ENCODE data around the gene SPDEF.

SPDEF gene

DNA sequence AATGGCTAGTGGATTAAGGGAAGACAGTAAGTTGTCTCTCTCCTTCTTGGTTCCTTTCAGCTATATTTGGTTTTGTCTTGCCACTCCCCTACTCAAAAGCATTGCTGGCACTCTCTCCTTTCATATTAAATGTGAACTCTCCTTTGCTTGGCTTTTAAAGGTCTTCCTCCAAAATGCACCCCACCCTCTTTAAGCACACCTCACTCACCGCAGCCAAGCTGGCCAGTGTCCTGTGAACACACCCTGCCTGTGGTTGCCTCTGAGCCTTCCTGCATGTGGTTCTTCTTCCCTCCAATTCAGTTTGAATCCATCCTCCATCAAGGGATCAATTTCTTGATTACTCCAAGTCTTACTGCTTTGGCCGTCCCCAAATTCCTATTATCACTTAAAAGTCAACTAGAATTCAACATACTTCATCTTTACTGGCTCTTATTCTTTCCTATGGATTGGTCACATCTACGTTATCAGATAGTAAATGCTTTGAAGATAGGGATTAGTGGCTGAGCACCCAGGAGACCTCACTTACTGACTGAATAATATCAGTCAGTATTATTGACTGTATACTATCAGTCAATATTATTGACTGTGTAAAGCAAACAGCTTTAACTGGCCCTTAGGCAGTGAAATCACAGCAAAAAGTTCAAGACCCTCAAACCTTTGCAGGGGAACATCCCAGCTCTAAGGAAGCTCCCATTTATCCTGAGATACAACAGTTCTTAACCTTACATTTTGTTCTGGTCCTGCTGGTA lies 41.6 kb upstream of the SPDEF start:
- TF ChIP-seq, protein P1, sequence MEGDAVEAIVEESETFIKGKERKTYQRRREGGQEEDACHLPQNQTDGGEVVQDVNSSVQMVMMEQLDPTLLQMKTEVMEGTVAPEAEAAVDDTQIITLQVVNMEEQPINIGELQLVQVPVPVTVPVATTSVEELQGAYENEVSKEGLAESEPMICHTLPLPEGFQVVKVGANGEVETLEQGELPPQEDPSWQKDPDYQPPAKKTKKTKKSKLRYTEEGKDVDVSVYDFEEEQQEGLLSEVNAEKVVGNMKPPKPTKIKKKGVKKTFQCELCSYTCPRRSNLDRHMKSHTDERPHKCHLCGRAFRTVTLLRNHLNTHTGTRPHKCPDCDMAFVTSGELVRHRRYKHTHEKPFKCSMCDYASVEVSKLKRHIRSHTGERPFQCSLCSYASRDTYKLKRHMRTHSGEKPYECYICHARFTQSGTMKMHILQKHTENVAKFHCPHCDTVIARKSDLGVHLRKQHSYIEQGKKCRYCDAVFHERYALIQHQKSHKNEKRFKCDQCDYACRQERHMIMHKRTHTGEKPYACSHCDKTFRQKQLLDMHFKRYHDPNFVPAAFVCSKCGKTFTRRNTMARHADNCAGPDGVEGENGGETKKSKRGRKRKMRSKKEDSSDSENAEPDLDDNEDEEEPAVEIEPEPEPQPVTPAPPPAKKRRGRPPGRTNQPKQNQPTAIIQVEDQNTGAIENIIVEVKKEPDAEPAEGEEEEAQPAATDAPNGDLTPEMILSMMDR (IDR thresholded peaks at IDR 0.05): no peak

DNA sequence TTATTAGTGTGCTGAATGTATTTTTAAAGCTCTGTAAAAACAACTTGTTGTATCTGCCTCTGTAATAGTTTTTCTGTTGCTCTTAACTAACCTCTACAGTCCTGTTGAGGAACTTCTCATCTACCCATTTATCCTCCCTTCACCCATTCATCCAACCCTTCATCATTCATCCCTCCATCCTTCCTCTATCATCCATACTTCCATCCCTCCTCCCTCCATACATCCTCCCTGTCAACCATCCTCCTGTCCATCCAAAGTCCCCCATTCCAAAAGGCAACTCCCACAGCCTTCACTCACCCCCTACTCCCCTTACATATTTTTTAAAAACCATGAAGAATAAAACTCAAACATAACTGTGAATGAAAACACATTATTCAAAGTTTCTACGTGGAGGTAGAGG lies 40.7 kb upstream of the SPDEF start:
- TF ChIP-seq, protein P1 (IDR thresholded peaks at IDR 0.05): no peak

DNA sequence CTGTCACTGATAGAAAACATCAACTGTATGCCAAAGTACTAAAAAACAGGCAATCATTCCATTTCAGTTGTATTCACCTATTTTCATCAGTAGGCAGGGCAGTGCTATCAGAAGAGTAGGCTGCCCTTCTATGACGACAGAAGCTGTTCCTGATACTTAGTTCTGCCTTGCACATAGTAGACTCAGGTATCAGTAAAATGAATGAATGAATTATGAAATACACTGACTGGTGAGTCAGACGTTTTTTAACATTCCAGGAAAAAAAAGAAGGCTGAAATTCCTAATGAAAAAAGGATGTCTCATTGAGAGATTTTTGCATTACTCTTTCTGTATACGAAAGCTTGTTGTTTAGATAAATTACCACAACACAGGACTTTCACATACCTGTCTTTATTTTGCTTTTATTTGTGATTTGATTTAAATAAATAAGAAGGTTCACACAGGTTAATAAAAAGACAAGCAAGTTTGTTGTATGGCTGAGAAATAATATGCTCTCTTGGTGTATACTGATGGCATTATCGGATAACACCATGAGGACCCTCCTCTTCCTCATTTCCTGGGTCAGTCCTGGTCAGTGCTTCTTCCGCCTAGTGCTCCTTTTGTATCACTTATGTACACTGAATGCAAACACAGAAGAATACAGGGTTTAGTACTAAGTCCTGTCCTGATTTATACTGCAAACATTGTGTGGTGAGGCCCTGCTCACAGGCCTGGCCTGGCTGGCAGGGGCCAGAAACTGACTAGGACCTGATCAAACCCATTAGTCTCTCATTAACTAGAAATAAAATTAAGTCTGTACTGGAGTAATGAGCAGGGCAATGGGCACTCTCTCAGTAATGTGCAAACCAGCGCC lies 39.4 kb upstream of the SPDEF start:
- TF ChIP-seq, protein P1 (IDR thresholded peaks at IDR 0.05): no peak

- TF ChIP-seq, protein P1 (IDR thresholded peaks at IDR 0.05): no peak
These were observed 37.6 kb upstream of the SPDEF start for GRCh38 chr6:34593701-34594100.

DNA sequence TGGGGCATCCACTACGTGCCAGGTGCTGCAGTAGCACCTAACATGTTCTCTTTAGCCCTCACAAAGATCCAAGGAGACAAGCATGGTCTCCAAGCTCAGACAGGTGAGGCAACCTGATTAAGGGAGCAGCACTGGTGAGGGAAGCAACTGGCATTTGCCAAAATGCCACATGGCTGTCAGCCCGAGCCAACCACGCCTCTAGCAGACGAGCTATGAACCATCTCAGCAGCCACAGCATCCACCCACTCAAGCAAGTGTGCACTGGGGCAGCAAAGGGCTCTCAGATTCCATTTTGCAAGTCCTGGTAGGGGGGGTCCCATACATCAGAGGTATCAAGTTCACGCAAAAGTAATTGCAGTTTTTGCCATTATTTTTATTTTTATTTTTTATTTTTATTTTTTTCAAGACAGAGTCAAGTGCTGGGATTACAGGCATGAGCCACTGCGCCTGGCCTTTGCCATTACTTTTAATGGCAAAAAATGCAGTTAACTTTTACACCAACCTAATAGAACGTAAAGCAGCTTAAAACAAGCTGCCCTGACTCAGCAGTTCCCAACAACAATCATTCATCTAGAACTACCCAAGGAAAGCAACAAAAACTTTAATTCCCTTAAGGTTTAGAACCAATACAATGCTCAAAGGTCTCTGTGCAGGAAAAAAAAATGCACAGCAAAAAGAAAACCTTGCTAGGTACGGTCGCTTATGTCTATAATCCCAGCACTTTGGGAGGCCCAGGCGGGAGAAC lies 36.3 kb upstream of the SPDEF start:
- TF ChIP-seq, protein P1 (IDR thresholded peaks at IDR 0.05): no peak

- TF ChIP-seq, protein P1 (IDR thresholded peaks at IDR 0.05): no peak
These were observed 33.6 kb upstream of the SPDEF start for GRCh38 chr6:34589691-34590090.

GRCh38 chr6:34589140-34589539 lies 33.0 kb upstream of the SPDEF start:
- TF ChIP-seq, protein P1 (IDR thresholded peaks at IDR 0.05): no peak

Data from LNCAP (cell line).